CD4-positive, alpha-beta T cell treated with Interleukin-21 for 1 hour (primary cell): ENCODE data around the gene SCUBE1.
A peak's percentile ranks its signal among the peaks of the same experiment; 100 is the strongest.

Source experiments
- DNase-seq: peaks from one replicate; pipeline ENCODE4 v3.0.0-alpha.2; 2020

The SCUBE1 gene

GRCh38 chr22:43234264-43234988, 108.7 kb downstream of the SCUBE1 start:
- no peak for DNase-seq

GRCh38 chr22:43233529-43233928, 109.6 kb downstream of the SCUBE1 start:
- DNase-seq = no peak

GRCh38 chr22:43232445-43232844, 110.7 kb downstream of the SCUBE1 start:
- DNase-seq = no peak

GRCh38 chr22:43231724-43232034, 111.5 kb downstream of the SCUBE1 start:
- no peak for DNase-seq

GRCh38 chr22:43230971-43231723, 112.0 kb downstream of the SCUBE1 start:
- DNase-seq = peak; percentile 69

DNA sequence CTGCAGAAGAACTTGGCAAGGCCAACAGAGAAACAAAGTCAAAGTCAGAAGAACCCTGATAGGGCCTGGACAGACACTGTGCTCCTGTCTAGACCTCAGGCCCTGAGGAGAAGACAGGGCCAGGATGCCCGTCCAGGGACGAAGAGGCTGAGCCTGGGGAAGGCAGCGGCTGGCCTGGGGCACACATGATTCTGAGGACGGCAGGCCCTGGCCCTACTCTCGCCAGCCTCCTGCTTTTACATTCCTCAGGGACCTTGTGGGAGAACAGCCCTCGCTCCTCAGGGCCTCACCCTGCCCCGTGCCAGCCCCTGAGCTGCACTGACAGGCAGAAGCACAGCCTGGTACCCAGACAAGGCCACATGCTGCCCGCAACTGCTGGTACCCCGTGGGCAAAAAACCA, 112.6 kb downstream of the SCUBE1 start:
- no peak for DNase-seq

- DNase-seq = no peak
These were observed 114.3 kb downstream of the SCUBE1 start for GRCh38 chr22:43228863-43229262.

DNA sequence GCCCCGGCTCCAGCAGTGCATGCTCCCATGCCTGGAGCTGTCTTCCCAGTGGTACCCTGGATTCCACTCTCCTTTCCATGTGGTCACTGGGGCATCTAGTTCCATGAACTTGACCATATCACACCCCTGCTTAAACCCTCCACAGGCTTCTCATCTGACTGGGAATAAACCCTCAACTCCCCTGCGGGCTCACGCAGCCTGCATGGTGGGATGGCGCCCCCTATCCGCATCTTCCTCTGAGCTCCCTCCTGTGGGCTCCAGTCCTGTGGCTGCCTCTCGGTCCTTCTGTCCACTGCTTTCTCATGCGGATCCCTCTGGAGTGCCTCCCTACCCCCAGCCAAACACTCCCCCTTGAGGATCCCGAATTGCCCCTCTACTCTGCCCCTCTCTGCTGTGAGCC, 114.8 kb downstream of the SCUBE1 start:
- DNase-seq = peak; percentile 19

- no peak for DNase-seq
These were observed 115.9 kb downstream of the SCUBE1 start for GRCh38 chr22:43227239-43227630.

DNA sequence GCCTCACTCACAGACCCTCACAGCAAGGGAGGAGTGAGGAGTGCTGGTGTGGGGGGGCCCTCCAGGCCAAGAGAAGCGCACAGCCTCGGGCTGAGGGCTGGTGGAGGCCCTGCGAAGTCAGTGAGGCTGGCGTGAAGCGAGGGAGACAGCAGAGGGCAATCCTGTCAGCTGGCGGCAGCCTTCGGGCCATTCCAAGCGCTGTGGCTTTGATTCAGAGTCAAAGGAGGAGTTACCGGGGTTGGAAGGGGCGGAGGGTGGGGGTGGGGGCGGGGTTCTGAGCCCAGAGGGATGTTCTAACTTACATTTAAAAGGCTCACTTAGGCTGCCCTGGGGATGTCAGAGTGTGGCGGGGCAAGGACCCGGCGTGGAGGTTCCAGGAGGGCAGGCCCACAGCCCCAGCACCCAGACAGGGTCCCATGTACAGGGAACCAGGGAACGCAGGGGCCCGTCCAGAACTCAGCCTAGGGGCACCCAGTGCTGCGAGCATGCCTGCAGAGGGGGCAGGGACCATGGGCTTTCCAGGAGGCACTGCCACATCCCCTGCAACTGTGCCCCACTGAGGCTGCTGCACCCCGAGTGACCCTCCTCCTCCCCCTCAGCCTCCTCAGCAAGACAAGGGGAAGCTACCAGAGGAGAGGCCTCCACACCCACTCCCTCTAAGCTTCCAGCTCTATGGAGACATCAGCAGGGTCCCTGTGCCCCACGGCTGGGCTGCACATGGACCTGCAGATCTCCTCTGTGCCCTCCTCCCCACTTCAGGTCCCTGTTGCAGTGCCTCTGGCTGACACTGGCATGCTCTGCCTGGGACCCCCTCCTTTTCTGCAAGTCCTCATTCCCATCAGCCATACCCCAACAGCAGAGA, 116.6 kb downstream of the SCUBE1 start:
- no peak for DNase-seq

GRCh38 chr22:43225609-43226008, 117.6 kb downstream of the SCUBE1 start:
- no peak for DNase-seq

GRCh38 chr22:43222987-43223386, 120.2 kb downstream of the SCUBE1 start:
- DNase-seq = no peak

DNA sequence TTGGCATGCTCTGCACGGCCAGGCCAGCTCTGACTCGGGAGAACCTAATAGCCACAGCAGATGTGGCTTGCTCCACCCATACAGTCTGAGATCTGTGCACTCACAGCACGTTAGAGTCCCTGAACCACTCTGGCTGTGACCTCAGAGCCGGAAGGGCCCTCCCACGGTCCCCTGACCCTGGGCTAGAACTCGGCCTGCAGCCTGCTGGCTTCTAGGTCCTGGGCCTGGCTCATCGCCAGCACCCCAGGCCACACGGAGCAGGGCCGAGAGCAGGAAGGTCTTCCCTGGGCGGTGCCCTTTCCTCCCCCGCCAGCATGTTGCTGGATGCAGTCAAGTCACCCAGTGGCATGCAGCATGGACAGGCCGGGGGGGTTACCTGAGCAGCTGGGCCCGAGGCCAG, 120.9 kb downstream of the SCUBE1 start:
- no peak for DNase-seq

DNA sequence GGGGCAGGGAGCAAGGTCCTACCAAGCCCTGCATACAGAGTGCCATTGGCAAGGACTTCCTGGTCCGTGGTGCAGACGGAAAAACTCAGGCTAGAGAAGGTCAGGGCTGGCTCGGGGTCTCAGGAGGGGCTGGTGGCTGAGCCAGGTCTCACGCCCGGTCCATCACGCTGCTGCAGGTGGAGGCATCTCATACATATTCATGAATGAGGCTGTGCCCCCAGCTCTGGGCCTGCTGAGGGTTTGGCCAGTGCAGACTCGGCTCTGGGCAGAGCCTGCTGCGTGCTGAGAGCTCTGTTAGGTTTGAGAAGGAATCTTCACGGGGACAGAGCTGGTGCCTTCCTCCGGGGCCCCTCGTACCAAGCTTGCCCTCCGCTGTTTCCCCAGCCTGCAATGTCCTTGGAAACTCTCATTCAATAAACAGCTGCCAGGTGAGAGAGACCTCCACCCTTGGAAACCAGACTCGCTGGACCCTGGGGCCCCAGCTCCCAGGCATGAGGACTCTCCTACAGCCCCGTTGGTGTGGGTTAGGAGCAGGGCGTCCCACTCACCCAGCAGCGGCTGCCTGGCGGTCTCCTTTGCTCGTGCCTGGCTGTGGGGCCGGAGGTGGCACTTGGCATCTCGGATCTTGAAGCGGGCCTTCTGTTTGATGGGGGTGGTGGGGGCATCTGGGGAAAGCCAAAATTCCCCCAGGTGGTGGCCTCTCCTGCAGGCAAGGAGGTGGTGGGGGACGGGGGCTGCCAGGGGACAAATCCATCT, 122.4 kb downstream of the SCUBE1 start:
- DNase-seq = no peak

DNA sequence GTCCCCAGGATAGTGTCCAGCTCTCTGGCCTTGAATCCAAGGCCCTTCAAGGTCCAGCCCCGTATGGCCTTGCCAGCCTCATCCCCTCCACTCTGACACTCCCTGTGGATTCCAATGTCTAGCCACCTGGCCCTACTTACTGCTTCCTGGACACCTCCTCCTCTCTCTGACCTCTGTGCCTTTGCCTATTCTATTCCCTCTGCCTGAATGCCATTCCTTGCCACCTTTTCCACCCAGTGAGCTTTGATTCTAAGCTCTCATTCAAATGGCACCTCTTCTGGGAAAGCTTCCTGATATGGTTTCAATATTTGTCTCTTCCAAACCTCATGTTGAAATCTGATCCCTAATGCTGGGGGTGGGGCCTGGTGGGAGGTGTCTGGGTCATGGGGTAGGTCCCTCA, 124.4 kb downstream of the SCUBE1 start:
- no peak for DNase-seq

DNA sequence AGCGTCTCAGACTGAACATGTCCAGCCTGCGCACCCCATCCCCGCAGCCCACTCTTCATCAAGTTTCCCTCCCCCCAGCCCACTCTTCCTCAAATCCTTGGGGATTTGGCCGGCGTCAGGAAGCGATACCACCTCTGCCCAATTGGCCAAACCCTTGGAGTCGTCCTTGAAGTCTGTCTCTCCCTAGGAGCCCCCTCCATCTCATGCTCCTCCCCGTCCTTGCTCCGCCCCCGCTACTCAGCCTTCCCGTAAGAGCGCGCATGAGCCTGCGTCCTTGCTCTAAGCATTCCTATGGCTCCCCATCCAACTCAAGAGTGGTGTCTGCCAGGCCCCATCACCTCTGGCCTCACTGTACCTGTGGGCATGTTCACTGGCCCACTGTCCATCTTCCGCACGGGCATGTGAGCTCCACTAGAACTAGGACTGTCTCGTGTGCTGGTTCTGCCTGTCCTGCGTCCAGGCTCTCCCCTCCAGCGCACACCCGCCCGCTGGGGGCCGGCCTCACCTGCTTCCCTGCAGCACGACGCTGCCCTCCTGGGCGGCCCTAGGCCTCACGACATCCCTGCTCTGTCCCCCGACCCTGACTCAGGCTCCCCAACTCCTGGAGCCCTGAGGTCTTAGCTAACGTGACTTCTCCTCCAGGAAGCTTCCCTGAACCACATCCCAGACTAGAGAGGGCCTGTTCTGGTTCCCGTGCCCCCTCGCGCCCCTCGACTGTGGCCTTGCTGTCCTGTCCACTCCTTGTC, 125.7 kb downstream of the SCUBE1 start:
- DNase-seq = no peak

DNA sequence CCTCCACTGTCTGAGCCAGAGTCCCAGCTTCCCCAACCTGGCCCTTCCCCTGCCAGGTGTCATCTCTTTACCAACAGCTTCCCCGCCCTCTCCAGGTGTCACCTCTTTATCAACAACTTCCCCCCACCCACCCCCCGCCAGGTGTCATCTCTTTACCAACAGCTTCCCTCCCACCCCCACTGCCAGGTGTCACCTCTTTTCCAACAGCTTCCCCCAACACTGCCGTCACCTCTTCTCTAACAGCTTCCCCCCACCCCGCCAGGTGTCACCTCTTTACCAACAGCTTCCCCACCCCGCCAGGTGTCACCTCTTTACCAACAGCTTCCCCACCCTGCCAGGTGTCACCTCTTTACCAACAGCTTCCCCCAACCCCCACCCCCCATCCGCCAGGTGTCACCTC, 126.4 kb downstream of the SCUBE1 start:
- DNase-seq = no peak

- DNase-seq = no peak
These were observed 129.2 kb downstream of the SCUBE1 start for GRCh38 chr22:43213962-43214361.

GRCh38 chr22:43213051-43213450, 130.1 kb downstream of the SCUBE1 start:
- DNase-seq = no peak

- DNase-seq = no peak
These were observed 130.7 kb downstream of the SCUBE1 start for GRCh38 chr22:43212434-43212952.

DNA sequence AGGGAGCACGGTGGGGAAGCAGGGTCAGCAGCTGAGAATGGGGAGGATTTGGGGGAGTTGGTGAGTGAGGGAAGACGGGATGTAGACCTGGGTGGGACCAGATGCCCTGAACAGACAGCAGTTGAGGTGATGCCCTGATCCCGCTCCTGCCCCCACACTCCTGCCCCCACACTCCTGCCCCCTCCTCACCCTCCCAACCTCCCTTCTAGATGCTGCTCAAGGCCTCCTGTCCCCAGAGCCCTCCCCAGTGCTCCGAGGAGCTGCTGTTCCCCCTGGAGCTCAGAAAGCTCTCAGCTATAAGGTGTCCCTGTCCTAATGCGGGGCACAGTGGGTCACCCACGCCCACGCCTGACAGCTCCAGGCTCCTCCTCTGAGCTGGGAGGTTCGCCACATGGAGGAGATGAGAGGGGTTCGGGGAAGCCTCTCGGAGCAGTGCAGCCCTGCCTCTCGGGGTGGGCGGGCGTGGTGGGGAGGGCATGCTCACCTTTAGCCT, 131.2 kb downstream of the SCUBE1 start:
- DNase-seq = no peak
